Fibroblast of the aortic adventitia (primary cell): ENCODE data around the gene SLC26A3. TPM values are rescaled to one million over a fixed set of nuclear protein-coding genes. Genes with fewer than 3 reads are reported as not detected.

Experiments used
- DNase-seq: peaks from one replicate; pipeline ENCODE4 v3.0.0-alpha.2; 2010; ENCODE audit warnings: low read depth
- H3K4me3 ChIP-seq: 2 replicates; pipeline ENCODE4 v1.5.1; 2011; ENCODE audit warnings: low read depth, mild to moderate bottlenecking, control low read depth, low read length, moderate library complexity
- CTCF ChIP-seq: IDR thresholded peaks from 2 replicates; pipeline ENCODE4 v1.5.1; 2011; ENCODE audit warnings: mild to moderate bottlenecking, low read length, control low read depth, inconsistent platforms; ENCODE audit not compliant: insufficient read depth
- total RNA-seq: library from RNA; depleted of rRNA; stranded (reverse); fragments of >200 nt; gene quantifications from 2 replicates; pipeline ENCODE4 v1.2.3, GENCODE V29; 2012; ENCODE audit warnings: low replicate concordance

Gene SLC26A3
- total RNA-seq, 1 donor = not detected

- no peak for TF ChIP-seq CTCF
- DNase-seq = peak; percentile 40
- H3K4me3 ChIP-seq = no peak overlapping the region
Measured at GRCh38 chr7:107799647-107800264, 3.3 kb downstream of the SLC26A3 start.

- no peak for TF ChIP-seq CTCF
- H3K4me3 ChIP-seq = no peak overlapping the region
- no peak for DNase-seq
Measured at GRCh38 chr7:107792364-107792763, 10.7 kb downstream of the SLC26A3 start.

DNA sequence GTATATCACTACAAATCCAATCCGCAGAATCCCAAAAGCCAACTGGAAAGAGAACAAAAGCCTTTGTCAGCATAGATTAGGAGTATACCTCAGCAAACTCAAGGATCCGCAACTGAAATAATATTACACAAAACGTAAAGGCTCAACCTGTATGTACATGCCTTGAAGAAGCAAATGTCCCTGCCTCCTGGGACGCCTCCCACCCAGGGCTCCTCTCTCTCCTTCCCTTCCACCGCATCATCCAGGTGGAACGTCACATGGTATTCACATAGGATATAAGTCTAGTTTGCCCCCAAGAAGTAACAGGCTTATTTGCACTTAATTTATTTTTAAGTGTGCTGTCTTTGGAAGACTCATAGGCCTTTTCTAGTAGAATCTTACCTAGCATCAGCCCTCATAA is 13.4 kb downstream of the SLC26A3 start:
- no peak for DNase-seq
- no peak for TF ChIP-seq CTCF
- no peak overlapping the region for H3K4me3 ChIP-seq

DNA sequence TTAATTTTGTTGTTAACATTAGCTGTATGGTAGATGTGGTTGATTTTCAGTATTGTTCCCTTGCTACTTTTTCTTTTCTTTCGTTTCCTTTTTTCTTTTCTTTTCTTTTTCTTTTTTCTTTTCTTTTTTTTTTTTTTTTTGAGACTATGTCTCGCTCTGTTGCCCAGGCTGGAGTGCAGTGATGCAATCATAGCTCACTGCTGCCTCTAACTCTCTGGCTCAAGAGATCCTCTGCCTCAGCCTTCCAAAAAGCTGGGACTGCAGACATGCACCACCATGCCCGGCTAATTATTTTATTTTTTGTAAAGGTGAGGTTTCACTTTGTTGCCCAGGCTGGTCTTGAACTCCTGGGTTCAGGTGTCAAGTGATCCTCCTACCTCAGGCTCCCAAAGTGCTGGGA is 14.4 kb downstream of the SLC26A3 start:
- H3K4me3 ChIP-seq = no peak overlapping the region
- no peak for TF ChIP-seq CTCF
- no peak for DNase-seq

DNA sequence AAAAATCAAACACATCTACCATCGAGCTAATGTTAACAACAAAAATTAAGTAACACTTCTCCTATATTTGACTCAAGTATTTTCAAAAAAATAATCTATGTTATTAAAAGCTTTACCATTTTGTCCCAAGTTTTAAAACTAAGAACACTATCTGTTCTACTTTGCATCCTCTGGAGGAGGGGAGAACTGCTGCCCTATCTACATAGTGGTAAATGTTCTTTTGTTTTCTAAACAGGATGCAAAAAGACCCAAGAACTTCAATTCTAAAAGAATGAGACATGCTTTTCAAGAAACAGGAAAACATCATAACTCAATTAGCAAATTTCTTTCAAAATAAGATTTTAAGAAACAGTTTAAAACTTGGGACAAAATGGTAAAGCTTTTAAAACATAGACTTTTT is 14.8 kb downstream of the SLC26A3 start:
- H3K4me3 ChIP-seq = no peak overlapping the region
- no peak for DNase-seq
- TF ChIP-seq CTCF = no peak

GRCh38 chr7:107785926-107786325 is 17.1 kb downstream of the SLC26A3 start:
- no peak overlapping the region for H3K4me3 ChIP-seq
- no peak for DNase-seq
- no peak for TF ChIP-seq CTCF

GRCh38 chr7:107785170-107785569 is 17.9 kb downstream of the SLC26A3 start:
- no peak for TF ChIP-seq CTCF
- no peak for DNase-seq
- H3K4me3 ChIP-seq = no peak overlapping the region
